GM12878 (cell line): ENCODE measurements around the gene CCN5.

Source experiments
- BHLHE40 ChIP-seq, 2 experiments: fragments of 450-650 bp in 1 of 2; IDR thresholded peaks; 2 replicates each; pipeline ENCODE4 v1.6.1; 2011 to 2017; ENCODE audit warnings: low read depth in 2 of 2, borderline replicate concordance in 1 of 2, improper control_type of control experiment in 1 of 2, low read length in 1 of 2, mild to moderate bottlenecking in 1 of 2
- CHD4 ChIP-seq: fragments of 200-600 bp; sonication (generic); IDR thresholded peaks from 2 replicates; pipeline ENCODE4 v1.6.1; 2016; ENCODE audit warnings: mild to moderate bottlenecking
- CTCF ChIP-seq, 3 experiments: IDR thresholded peaks in 2 of 3; conservative IDR thresholded peaks in 1 of 3; 2 replicates each; pipeline ENCODE4 v1.5.1; 2011; ENCODE audit warnings: low read depth in 3 of 3, low read length in 3 of 3, mild to moderate bottlenecking in 3 of 3, control low read depth in 2 of 3, moderate library complexity in 2 of 3, inconsistent platforms in 1 of 3, mixed read lengths in 1 of 3; ENCODE audit not compliant: control insufficient read depth in 2 of 3, insufficient read depth in 1 of 3; ENCODE audit errors: extremely low read depth in 1 of 3
- EED ChIP-seq: sonication (generic); IDR thresholded peaks from 2 replicates; pipeline ENCODE4 v1.6.1; 2016; ENCODE audit warnings: antibody characterized with exemption, low read depth
- PKNOX1 ChIP-seq: fragments of 450-650 bp; IDR thresholded peaks from 2 replicates; pipeline ENCODE4 v1.6.1; 2016; ENCODE audit warnings: mild to moderate bottlenecking
- POLR2A ChIP-seq: IDR thresholded peaks from 2 replicates; pipeline ENCODE4 v1.6.1; 2011; ENCODE audit warnings: low read depth, mild to moderate bottlenecking, low read length
- RBBP5 ChIP-seq: fragments of 200-600 bp; sonication (generic); conservative IDR thresholded peaks from 2 replicates; pipeline ENCODE4 v1.6.1; 2016
- SREBF2 ChIP-seq: IDR thresholded peaks from 2 replicates; pipeline ENCODE4 v1.6.1; 2012; ENCODE audit warnings: mild to moderate bottlenecking, low read length
- ZBTB33 ChIP-seq: fragments of 450-650 bp; IDR thresholded peaks from 2 replicates; pipeline ENCODE4 v1.6.1; 2017; ENCODE audit warnings: mild to moderate bottlenecking

- TF ChIP-seq BHLHE40 (IDR thresholded peaks at IDR 0.05; ENCODE audit: borderline replicate concordance in 1 of 2, low read depth in 2 of 2, low read length in 1 of 2) (no peak), CHD4 (no peak), CTCF (IDR thresholded peaks at IDR 0.05 in 2 of 3, conservative IDR thresholded peaks at IDR 0.05 in 1 of 3; ENCODE audit: control insufficient read depth in 2 of 3, extremely low read depth in 1 of 3, insufficient read depth in 1 of 3, low read depth in 3 of 3, low read length in 3 of 3) (no peak), EED (no peak), POLR2A (no peak), RBBP5 (no peak), SREBF2 (no peak), ZBTB33 (no peak), PKNOX1 (no peak)
These were observed 9.6 kb upstream of the CCN5 start for GRCh38 chr20:44705364-44706094.
